Measurements from ENCODE around the gene DCAF15.

DNA sequence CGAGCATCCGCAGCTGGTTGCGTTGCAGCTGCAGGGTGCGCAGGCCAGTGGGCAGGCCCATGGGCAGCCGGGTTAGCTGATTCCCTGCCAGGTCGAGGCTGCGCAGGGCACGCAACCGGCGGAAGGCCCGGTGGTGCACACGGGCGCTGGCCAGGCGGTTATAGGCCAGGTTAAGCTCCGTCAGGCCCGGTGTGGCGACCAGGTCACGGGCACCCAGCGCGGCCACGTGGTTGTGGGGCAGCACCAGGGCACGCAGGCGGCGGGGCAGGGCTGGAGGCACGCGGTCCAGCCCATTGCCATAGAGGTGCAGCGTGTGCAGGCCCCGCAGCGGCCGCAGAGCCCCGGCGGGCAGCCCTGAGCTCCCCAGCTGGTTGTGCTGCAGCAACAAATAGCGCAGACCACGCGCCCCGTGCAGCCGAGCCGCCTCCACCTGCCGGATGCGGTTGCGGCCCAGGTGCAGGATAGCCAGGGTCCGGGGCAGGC lies 19.4 kb upstream of the DCAF15 start:
- no peak for TF ChIP-seq POLR2A (IDR thresholded peaks at IDR 0.05; ENCODE audit: low read depth, low read length)
- no peak for TF ChIP-seq POLR2AphosphoS5 (IDR thresholded peaks at IDR 0.05; ENCODE audit: low read depth, low read length)
